GM12892 (cell line): ENCODE data around the gene TMEM87A.

ENCODE experiments used
- POLR2A ChIP-seq: IDR thresholded peaks from 2 replicates; pipeline ENCODE4 v1.6.1; 2011; ENCODE audit warnings: low read depth, low read length, control low read depth
- POLR2AphosphoS5 ChIP-seq: IDR thresholded peaks from 2 replicates; pipeline ENCODE4 v1.6.1; 2011; ENCODE audit warnings: low read depth, low read length, control low read depth
- TAF1 ChIP-seq: IDR thresholded peaks from 2 replicates; pipeline ENCODE4 v1.6.1; 2011; ENCODE audit warnings: low read depth, mild to moderate bottlenecking, control low read depth, low read length, borderline replicate concordance

DNA sequence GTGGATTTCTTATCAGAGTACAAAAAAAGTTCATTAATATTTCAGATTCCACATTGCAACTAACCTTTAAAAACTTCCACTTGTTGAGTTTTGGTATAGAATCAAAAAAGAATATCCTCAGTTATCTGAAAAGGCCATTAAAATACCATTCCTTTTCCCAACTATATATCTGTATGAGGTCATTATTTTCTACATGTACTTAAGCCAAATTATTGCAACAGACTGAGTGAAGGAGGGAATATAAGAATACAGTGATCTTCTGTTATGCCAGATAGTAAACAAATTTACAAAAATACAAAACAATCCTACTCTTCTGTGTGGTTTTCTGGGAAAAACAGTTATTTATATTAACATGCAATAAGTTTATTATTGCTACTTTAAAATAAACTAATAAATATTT lies 5.9 kb downstream of the TMEM87A start:
- no peak for TF ChIP-seq POLR2AphosphoS5
- TF ChIP-seq POLR2A = no peak
- no peak for TF ChIP-seq TAF1
